Right ventricle myocardium inferior (tissue), 1 donor: Measurements from ENCODE around the gene INPP4A. TPM values are rescaled to one million over a fixed set of nuclear protein-coding genes. Genes with fewer than 3 reads are reported as not detected.
"Not testable (repeated sequence)": the region's sequence is repeated elsewhere in the genome, so short reads cannot be mapped to it uniquely, and the experiment has no call there.

Source experiments
- ATAC-seq: fragments of 200-7000 bp; cut with Tn5 transposase; one replicate; pipeline ENCODE4 v1.9.1; 2020; ENCODE audit warnings: mild to moderate bottlenecking, moderate library complexity
- DNase-seq: peaks from one replicate; pipeline ENCODE4 v3.0.0; 2021; ENCODE audit errors: missing footprints
- intact Hi-C: fragments of 100-400 bp; cut with DNase I; formaldehyde crosslinking; loops from one replicate; pipeline ENCODE4 v1.11.0; 2022
- total RNA-seq: library from RNA; stranded (reverse); fragmentation: NEBNext Ultra II Directional; extraction: Animal tissue kit (Norgen Biotek cat#: 25700); gene quantifications from one replicate; pipeline ENCODE4 v1.2.1, GENCODE V29; 2021
- donor health status: DM: no; HTN: yes; CAD: no; lungs with severe emphysema.

Gene INPP4A
- total RNA-seq, 1 donor from 2014 or later = 14.7 TPM

GRCh38 chr2:98579926-98580325, 135.3 kb downstream of the INPP4A start:
- ATAC-seq (no peak), DNase-seq (no peak)
- intact Hi-C loops = loop anchor here (5.0 kb wide), 1 partner anchor 168 kb away; no protein-coding TSS in a partner anchor

GRCh38 chr2:98580656-98581284, 136.1 kb downstream of the INPP4A start:
- ATAC-seq (no peak), DNase-seq (no peak)
- intact Hi-C loops = no loop called here

GRCh38 chr2:98582523-98582922, 137.9 kb downstream of the INPP4A start:
- no peak for ATAC-seq
- no peak for DNase-seq
- intact Hi-C loops = no loop called here

GRCh38 chr2:98583276-98583675, 138.6 kb downstream of the INPP4A start:
- ATAC-seq (no peak), DNase-seq (no peak)
- intact Hi-C loops = no loop called here

- DNase-seq (no peak), ATAC-seq (no peak)
- intact Hi-C loops = no loop called here
Observed at GRCh38 chr2:98583816-98584618, 139.4 kb downstream of the INPP4A start.

- intact Hi-C loops = no loop called here
- ATAC-seq (no peak), DNase-seq (no peak)
Observed at GRCh38 chr2:98585386-98585785, 140.7 kb downstream of the INPP4A start.

GRCh38 chr2:98586551-98587140, 142.0 kb downstream of the INPP4A start:
- intact Hi-C loops = no loop called here
- DNase-seq (no peak), ATAC-seq (no peak)

GRCh38 chr2:98588880-98589431, 144.3 kb downstream of the INPP4A start:
- ATAC-seq (no peak), DNase-seq (no peak)
- intact Hi-C loops = no loop called here

GRCh38 chr2:98589489-98589888, 144.8 kb downstream of the INPP4A start:
- intact Hi-C loops = no loop called here
- DNase-seq (no peak), ATAC-seq (no peak)

- ATAC-seq = no peak
- intact Hi-C loops = no loop called here
- DNase-seq = no peak
Observed at GRCh38 chr2:98592565-98592964, 147.9 kb downstream of the INPP4A start.

- intact Hi-C loops, DNase-seq, ATAC-seq: not testable (repeated sequence)
Observed at GRCh38 chr2:98594665-98595064, 150.0 kb downstream of the INPP4A start.

GRCh38 chr2:98598781-98599428, 154.2 kb downstream of the INPP4A start:
- intact Hi-C loops = no loop called here
- DNase-seq (no peak), ATAC-seq (no peak)

GRCh38 chr2:98601532-98602132, 157.0 kb downstream of the INPP4A start:
- intact Hi-C loops = loop anchor here (1.0 kb wide), 1 partner anchor 188 kb away; no protein-coding TSS in a partner anchor
- ATAC-seq (peak; percentile 59), DNase-seq (no peak)

GRCh38 chr2:98604547-98604946, 159.9 kb downstream of the INPP4A start:
- intact Hi-C loops = no loop called here
- no peak for DNase-seq
- ATAC-seq = no peak

- ATAC-seq (no peak), DNase-seq (no peak)
- intact Hi-C loops = no loop called here
Observed at GRCh38 chr2:98605076-98605475, 160.4 kb downstream of the INPP4A start.

GRCh38 chr2:98606431-98606830, 161.8 kb downstream of the INPP4A start:
- intact Hi-C loops = no loop called here
- DNase-seq (no peak), ATAC-seq (no peak)

GRCh38 chr2:98607104-98607503, 162.4 kb downstream of the INPP4A start:
- intact Hi-C loops = no loop called here
- DNase-seq (no peak), ATAC-seq (no peak)

GRCh38 chr2:98607741-98608115, 163.1 kb downstream of the INPP4A start:
- DNase-seq = no peak
- intact Hi-C loops = no loop called here
- peak; percentile 30 for ATAC-seq
